Endodermal cell (in vitro differentiated cells): ENCODE results near the gene RSRC1. TPM values are rescaled to one million over a fixed set of nuclear protein-coding genes. Genes with fewer than 3 reads are reported as not detected.

Experiments
- DNase-seq: peaks from one replicate; pipeline ENCODE4 v3.0.0-alpha.2; 2017
- H3K27ac ChIP-seq: 2 replicates; pipeline ENCODE4 v1.5.1; 2013; ENCODE audit warnings: mild to moderate bottlenecking, low read depth, low read length, moderate library complexity
- H3K27me3 ChIP-seq: 2 replicates; pipeline ENCODE4 v1.6.1; 2013; ENCODE audit warnings: mild to moderate bottlenecking, low read length, moderate library complexity; ENCODE audit not compliant: insufficient read depth, control insufficient read depth, poor library complexity, severe bottlenecking
- H3K36me3 ChIP-seq: 2 replicates; pipeline ENCODE4 v1.7.0; 2013; ENCODE audit warnings: mild to moderate bottlenecking, low read length, moderate library complexity; ENCODE audit not compliant: control insufficient read depth, insufficient read depth
- H3K4me1 ChIP-seq: one replicate; pipeline ENCODE4 v1.7.0; 2013; ENCODE audit warnings: low read length; ENCODE audit not compliant: control insufficient read depth, insufficient read depth
- H3K4me3 ChIP-seq: 2 replicates; pipeline ENCODE4 v1.5.1; 2013; ENCODE audit warnings: mild to moderate bottlenecking, low read length, moderate library complexity
- H3K9ac ChIP-seq: 2 replicates; pipeline ENCODE4 v1.6.1; 2013; ENCODE audit warnings: mild to moderate bottlenecking, low read length, moderate library complexity; ENCODE audit not compliant: poor library complexity, severe bottlenecking; ENCODE audit errors: extremely low read depth
- H3K9me3 ChIP-seq: 2 replicates; pipeline ENCODE4 v1.6.1; 2013; ENCODE audit warnings: mild to moderate bottlenecking, low read length, moderate library complexity; ENCODE audit not compliant: control insufficient read depth
- H3K27ac Mint-ChIP-seq: 2 replicates; pipeline ENCODE4 v1.8.0; 2020; ENCODE audit warnings: mixed read lengths
- H3K27me3 Mint-ChIP-seq: 2 replicates; pipeline ENCODE4 v1.8.0; 2021; ENCODE audit warnings: mild to moderate bottlenecking, mixed read lengths; ENCODE audit not compliant: insufficient read depth
- H3K36me3 Mint-ChIP-seq: 2 replicates; pipeline ENCODE4 v1.8.0; 2020; ENCODE audit warnings: low read depth, mixed read lengths
- H3K4me1 Mint-ChIP-seq: 2 replicates; pipeline ENCODE4 v1.8.0; 2020; ENCODE audit warnings: mixed read lengths
- H3K4me3 Mint-ChIP-seq: 2 replicates; pipeline ENCODE4 v1.8.0; 2020; ENCODE audit warnings: mild to moderate bottlenecking, moderate library complexity, mixed read lengths
- H3K9me3 Mint-ChIP-seq: 2 replicates; pipeline ENCODE4 v1.8.0; 2020; ENCODE audit warnings: mild to moderate bottlenecking, mixed read lengths
- CTCF ChIP-seq: fragments of 200-600 bp; sonication (generic); conservative IDR thresholded peaks from 2 replicates; pipeline ENCODE4 v1.5.0; 2021; ENCODE audit warnings: antibody characterized with exemption, mild to moderate bottlenecking
- WGBS, 2 experiments: methylation state at CpG; one replicate each; pipeline versions ENCODE4 v1.1.5 to v1.1.7; 2013; ENCODE audit warnings: missing lambda C conversion rate in 2 of 2, mixed read lengths in 1 of 2; ENCODE audit not compliant: insufficient coverage in 1 of 2, insufficient read length in 1 of 2; 5-methylcytosine and 5-hydroxymethylcytosine counted together
- total RNA-seq, 2 donors: library from RNA; stranded (reverse); fragmentation: NEBNext Ultra II Directional in 1 of 2; extraction: Animal tissue kit (Norgen Biotek cat#: 25700) in 1 of 2; gene quantifications; 2 replicates in 1 of 2; 3 replicates in 1 of 2; pipeline ENCODE4 v1.2.1, GENCODE V29; 2021

The RSRC1 gene
- total RNA-seq, 2 donors from 2014 or later, result 45.3 to 52.1 TPM

DNA sequence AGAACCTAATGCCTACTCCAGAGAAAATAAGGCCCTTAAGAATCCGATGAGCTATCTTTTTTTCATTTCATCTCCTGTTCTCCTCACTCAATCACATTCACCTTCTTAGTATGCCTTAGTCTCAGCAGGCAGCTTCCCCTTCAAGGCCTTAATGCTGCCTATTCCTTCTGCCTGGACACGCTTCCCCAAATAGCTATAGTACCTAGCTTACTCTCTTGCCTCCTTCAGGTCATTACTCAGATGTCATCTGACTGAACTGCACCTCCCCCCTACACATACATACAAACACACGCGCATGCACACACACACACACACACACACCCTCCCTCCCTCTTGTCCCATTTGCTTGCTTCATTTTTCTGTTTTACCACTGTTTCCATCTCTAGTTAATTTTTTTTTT, 269.6 kb downstream of the RSRC1 start:
- H3K4me3 ChIP-seq, result no peak overlapping the region
- Mint-ChIP-seq H3K4me3 (no peak overlapping the region), H3K4me1 (no peaks in the 10 kb centered on the region), H3K9me3 (no peaks in the 10 kb centered on the region), H3K36me3 (no peaks in the 10 kb centered on the region), H3K27me3 (no peaks in the 10 kb centered on the region), H3K27ac (no peak overlapping the region)
- H3K4me1 ChIP-seq, result no peaks in the 10 kb centered on the region
- no peak overlapping the region for H3K27ac ChIP-seq
- no peak for TF ChIP-seq CTCF
- no peaks in the 10 kb centered on the region for H3K27me3 ChIP-seq
- no peak for DNase-seq
- H3K9me3 ChIP-seq, result no peaks in the 10 kb centered on the region
- whole genome bisulfite sequencing, 2 experiments, result 86 to 89% methylated on average over 3 to 4 of the region's 4 CpGs
- H3K36me3 ChIP-seq, result no peaks in the 10 kb centered on the region
- H3K9ac ChIP-seq, result no peak overlapping the region

DNA sequence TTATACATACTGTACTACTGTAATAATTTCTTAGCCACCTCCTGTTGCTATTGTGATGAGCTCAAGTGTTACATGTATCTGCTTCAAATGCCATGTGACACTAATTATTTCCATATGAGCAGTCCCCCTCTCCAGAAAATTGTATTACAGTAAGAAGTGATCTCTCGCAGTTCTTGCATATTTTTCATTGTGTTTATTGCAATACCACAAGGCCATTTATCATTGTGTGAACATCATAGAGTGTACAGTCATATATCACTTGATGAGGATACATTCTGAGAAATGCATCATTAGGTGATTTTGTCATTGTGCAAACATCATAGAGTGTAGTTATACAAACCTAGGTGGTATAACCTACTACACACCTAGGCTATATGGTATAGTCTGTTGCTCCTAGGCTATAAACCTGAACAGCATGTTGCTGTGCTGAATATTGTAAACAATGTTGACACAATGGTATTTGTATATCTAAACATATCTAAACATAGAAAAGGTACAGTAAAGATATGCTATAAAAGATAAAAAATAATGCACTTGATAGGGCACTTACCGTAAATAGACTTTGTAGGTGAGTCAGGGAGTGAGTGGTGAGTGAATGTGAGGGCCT, 271.5 kb downstream of the RSRC1 start:
- H3K4me3 ChIP-seq, result no peak overlapping the region

DNA sequence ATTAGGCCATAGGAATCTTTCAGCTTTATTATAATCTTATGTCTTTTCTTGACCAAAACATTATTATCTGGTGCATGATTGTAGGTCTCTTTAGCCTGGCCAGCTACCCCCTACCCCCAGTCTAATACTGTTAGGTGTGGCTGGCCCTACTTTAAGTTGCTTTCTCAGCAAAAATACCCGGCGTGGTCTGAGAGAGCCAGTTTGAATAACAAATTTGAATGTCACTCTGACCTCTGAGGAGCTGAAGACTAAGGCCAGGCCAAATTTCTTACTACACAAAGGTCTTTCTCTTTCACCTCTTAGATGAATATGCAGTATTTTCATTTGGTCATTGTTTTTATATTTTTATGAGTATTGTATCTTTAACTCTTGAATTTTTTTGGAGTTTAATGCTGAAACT, 272.6 kb downstream of the RSRC1 start:
- Histone ChIP-seq H3K4me3 (no peak overlapping the region), H3K27ac (no peak overlapping the region), H3K9me3 (no peaks in the 10 kb centered on the region), H3K36me3 (no peaks in the 10 kb centered on the region), H3K4me1 (no peaks in the 10 kb centered on the region), H3K9ac (no peak overlapping the region), H3K27me3 (no peaks in the 10 kb centered on the region)
- Mint-ChIP-seq H3K27me3 (no peaks in the 10 kb centered on the region), H3K27ac (no peak overlapping the region), H3K9me3 (no peaks in the 10 kb centered on the region), H3K4me1 (no peaks in the 10 kb centered on the region), H3K4me3 (no peak overlapping the region), H3K36me3 (no peaks in the 10 kb centered on the region)
- no peak for DNase-seq
- 89% methylated on average over 2 of the region's 2 CpGs; no CpG with 5 or more reads in 1 of the 2 experiments for WGBS, 2 experiments
- TF ChIP-seq CTCF, result no peak

More for the DNA sequence above, 271.5 kb downstream of the RSRC1 start:
- TF ChIP-seq CTCF, result no peak
- Histone ChIP-seq H3K27me3 (no peaks in the 10 kb centered on the region), H3K9me3 (no peaks in the 10 kb centered on the region), H3K36me3 (no peaks in the 10 kb centered on the region), H3K4me1 (no peaks in the 10 kb centered on the region), H3K27ac (no peak overlapping the region), H3K9ac (no peak overlapping the region)
- Mint-ChIP-seq H3K4me3 (no peak overlapping the region), H3K27ac (no peak overlapping the region), H3K36me3 (no peaks in the 10 kb centered on the region), H3K9me3 (no peaks in the 10 kb centered on the region), H3K4me1 (no peaks in the 10 kb centered on the region), H3K27me3 (no peaks in the 10 kb centered on the region)
- no peak for DNase-seq
- WGBS, 2 experiments, result 100% methylated on average over 2 of the region's 2 CpGs; no CpG with 5 or more reads in 1 of the 2 experiments
